ENCODE data around the gene PRR3. TPM values are rescaled to one million over a fixed set of nuclear protein-coding genes. Genes with fewer than 3 reads are reported as not detected.

The PRR3 gene
- total RNA-seq, 1 donor = 6.0 TPM

GRCh38 chr6:30603961-30604360, 46.9 kb downstream of the PRR3 start:
- no peak for DNase-seq (ENCODE audit: low read depth)
- H3K4me3 ChIP-seq (ENCODE audit: low read depth, low read length) = no peak overlapping the region
- TF ChIP-seq CTCF (IDR thresholded peaks at IDR 0.05; ENCODE audit: insufficient read depth, low read depth, low read length) = no peak

DNA sequence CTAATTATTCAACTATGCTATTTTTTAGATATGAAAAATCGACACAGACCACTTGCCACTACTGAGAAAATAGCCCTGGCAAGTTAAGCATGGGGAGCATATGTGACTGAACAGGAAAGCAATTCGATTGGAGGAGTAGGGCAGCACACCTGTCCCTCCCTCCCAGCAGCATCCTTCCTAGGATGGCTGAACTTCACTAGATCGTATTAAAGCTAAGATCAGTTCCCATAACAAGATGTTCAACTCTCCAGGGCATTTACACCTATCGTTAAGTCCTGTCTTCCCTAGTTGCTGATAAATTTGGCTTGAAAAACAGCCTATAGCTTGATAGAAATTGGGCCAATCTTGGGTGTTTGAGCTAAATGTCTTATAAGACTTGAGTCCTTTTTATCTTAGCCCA, 53.0 kb downstream of the PRR3 start:
- no peak for DNase-seq (ENCODE audit: low read depth)

GRCh38 chr6:30611150-30611855, 54.2 kb downstream of the PRR3 start:
- TF ChIP-seq CTCF (IDR thresholded peaks at IDR 0.05; ENCODE audit: insufficient read depth, low read depth, low read length) = no peak
- no peak overlapping the region for H3K4me3 ChIP-seq (ENCODE audit: low read depth, low read length)
- DNase-seq (ENCODE audit: low read depth) = peak; percentile 35

More for the DNA sequence above, 53.0 kb downstream of the PRR3 start:
- H3K4me3 ChIP-seq (ENCODE audit: low read depth, low read length) = no peak overlapping the region
- no peak for TF ChIP-seq CTCF (IDR thresholded peaks at IDR 0.05; ENCODE audit: insufficient read depth, low read depth, low read length)

DNA sequence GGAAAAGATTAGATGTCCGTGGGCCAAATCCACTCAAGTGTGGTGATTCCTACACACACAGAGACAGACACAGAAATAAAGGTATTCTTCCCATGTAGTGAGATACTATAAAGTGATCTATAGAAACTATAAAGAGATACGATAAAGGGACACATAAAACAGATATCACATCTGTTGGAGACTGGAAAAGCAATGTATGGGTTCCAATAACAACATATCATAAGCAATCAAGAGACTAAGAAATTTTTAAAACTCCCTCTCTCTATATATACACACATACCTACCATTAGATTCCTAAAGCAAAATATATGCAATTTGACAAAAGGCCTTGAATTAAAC, 54.7 kb downstream of the PRR3 start:
- no peak overlapping the region for H3K4me3 ChIP-seq (ENCODE audit: low read depth, low read length)
- TF ChIP-seq CTCF (IDR thresholded peaks at IDR 0.05; ENCODE audit: insufficient read depth, low read depth, low read length) = no peak
- DNase-seq (ENCODE audit: low read depth) = no peak

DNA sequence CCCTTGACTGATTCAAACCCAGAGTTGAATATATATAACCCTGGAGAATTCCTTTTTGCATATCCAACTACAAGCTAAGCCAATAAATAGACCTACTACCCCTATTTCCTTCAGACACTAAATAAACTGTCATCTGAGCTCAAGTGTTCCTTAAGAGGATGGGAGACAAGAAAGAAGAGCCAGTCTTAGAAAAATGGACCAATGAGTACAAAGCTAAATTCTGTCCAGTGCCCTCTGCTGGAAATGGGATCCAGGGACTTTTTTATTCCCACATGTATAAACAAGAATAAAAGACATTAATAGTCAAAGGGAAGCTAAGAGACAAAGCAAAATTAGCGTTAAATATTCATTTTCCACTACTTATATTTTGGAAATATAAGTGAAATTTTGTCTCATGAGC, 55.1 kb downstream of the PRR3 start:
- TF ChIP-seq CTCF (IDR thresholded peaks at IDR 0.05; ENCODE audit: insufficient read depth, low read depth, low read length) = peak; percentile 42
- H3K4me3 ChIP-seq (ENCODE audit: low read depth, low read length) = no peak overlapping the region
- peak; percentile 51 for DNase-seq (ENCODE audit: low read depth)

- TF ChIP-seq CTCF (IDR thresholded peaks at IDR 0.05; ENCODE audit: insufficient read depth, low read depth, low read length) = no peak
- H3K4me3 ChIP-seq (ENCODE audit: low read depth, low read length) = no peak overlapping the region
- DNase-seq (ENCODE audit: low read depth) = peak; percentile 58
Measured at GRCh38 chr6:30612687-30613248, 55.7 kb downstream of the PRR3 start.

Small RNAs within 50 kb of the gene (small RNA-seq; reads per million reads assigned to genes)
- gene MIR877 = 0.56 reads per million

Other genes starting within 250 kb of the PRR3 start
- gene TRIM39, start 230.4 kb upstream of the PRR3 start, total RNA-seq = 10.8 and 11.3 TPM in 2 replicates
- 26.3 and 45.4 TPM in 2 replicates for gene RPP21, start 212.1 kb upstream of the PRR3 start, total RNA-seq
- 165 and 183 TPM in 2 replicates for gene HLA-E, start 67.8 kb upstream of the PRR3 start, total RNA-seq
- gene GNL1, start 806 bp upstream of the PRR3 start, total RNA-seq = 50.3 and 52.7 TPM in 2 replicates
- 30.9 and 37.6 TPM in 2 replicates for gene ABCF1, start 14.1 kb downstream of the PRR3 start, total RNA-seq
- gene PPP1R10, start 59.9 kb downstream of the PRR3 start, total RNA-seq = 37.7 and 70.4 TPM in 2 replicates
- gene MRPS18B, start 60.5 kb downstream of the PRR3 start, total RNA-seq = 79.5 and 81.2 TPM in 2 replicates
- gene ATAT1, start 69.6 kb downstream of the PRR3 start, total RNA-seq = 4.2 and 5.2 TPM in 2 replicates
- gene C6orf136, start 89.8 kb downstream of the PRR3 start, total RNA-seq = 4.8 and 9.9 TPM in 2 replicates
- 32.0 and 32.2 TPM in 2 replicates for gene DHX16, start 115.7 kb downstream of the PRR3 start, total RNA-seq
- gene PPP1R18, start 129.3 kb downstream of the PRR3 start, total RNA-seq = 56.6 and 59.3 TPM in 2 replicates
- gene NRM, start 133.7 kb downstream of the PRR3 start, total RNA-seq = 3.5 and 5.5 TPM in 2 replicates
- 3.2 and 4.7 TPM in 2 replicates for gene MDC1, start 160.0 kb downstream of the PRR3 start, total RNA-seq
- gene TUBB, start 163.1 kb downstream of the PRR3 start, total RNA-seq = 590 and 713 TPM in 2 replicates
- 107 and 119 TPM in 2 replicates for gene FLOT1, start 185.4 kb downstream of the PRR3 start, total RNA-seq
- 132 and 187 TPM in 2 replicates for gene IER3, start 187.3 kb downstream of the PRR3 start, total RNA-seq

All from fibroblast of villous mesenchyme (primary cell).